Testis (tissue), 3 donors: ENCODE data around the gene NDRG2. TPM values are rescaled to one million over a fixed set of nuclear protein-coding genes. Genes with fewer than 3 reads are reported as not detected.

Experiments used
- DNase-seq: peaks from one replicate; pipeline ENCODE4 v3.0.0-alpha.2; 2019
- H3K27ac ChIP-seq, 2 donors: fragments of 200-600 bp; sonication (generic); one replicate each; pipeline ENCODE4 v1.5.1; 2019
- H3K27me3 ChIP-seq: fragments of 200-600 bp; sonication (generic); one replicate; pipeline ENCODE4 v1.5.1; 2019
- H3K36me3 ChIP-seq: fragments of 200-600 bp; sonication (generic); one replicate; pipeline ENCODE4 v1.5.1; 2017; ENCODE audit warnings: low read depth; ENCODE audit errors: missing control alignments
- H3K4me1 ChIP-seq: fragments of 200-600 bp; sonication (generic); one replicate; pipeline ENCODE4 v1.5.1; 2019
- H3K4me3 ChIP-seq, 2 donors: fragments of 200-600 bp; sonication (generic); one replicate each; pipeline ENCODE4 v1.5.1; 2017 to 2019
- H3K9me3 ChIP-seq: fragments of 200-600 bp; sonication (generic); one replicate; pipeline ENCODE4 v1.5.1; 2017
- POLR2A ChIP-seq: fragments of 450-650 bp; IDR thresholded peaks from one replicate; pipeline ENCODE4 v1.6.1; 2017; ENCODE audit warnings: antibody characterized with exemption, mild to moderate bottlenecking, moderate library complexity
- WGBS, 2 donors: methylation state at CpG; one replicate each; pipeline ENCODE4 v1.1.5; 2018; 5-methylcytosine and 5-hydroxymethylcytosine counted together
- intact Hi-C: fragments of 100-400 bp; cut with DNase I; formaldehyde crosslinking; loops from one replicate; pipeline ENCODE4 v1.15.1; 2023; ENCODE audit warnings: low total_unique reads
- polyA plus RNA-seq: library from polyadenylated mRNA; stranded (reverse); fragments of 350-450 nt; fragmentation: Illumina TruSeq; extraction: RNeasy Lipid Tissue Mini Kit (QIAGEN cat#74804); gene quantifications from one replicate; pipeline ENCODE4 v1.2.3, GENCODE V29; 2014; ENCODE audit warnings: low read depth, low replicate concordance; ENCODE audit not compliant: insufficient read depth
- total RNA-seq, 2 donors: library from RNA; depleted of rRNA; stranded (reverse); fragments of >200 nt; gene quantifications; one replicate each; pipeline ENCODE4 v1.2.3, GENCODE V29; 2016
- TF ChIP-seq, protein P1 (sequence below), 3 experiments: fragments of 450-650 bp in 2 of 3; fragments of 200-600 bp in 1 of 3; sonication (generic) in 1 of 3; IDR thresholded peaks; one replicate each; pipeline ENCODE4 v1.5.1; 2016 to 2019; ENCODE audit warnings: antibody characterized with exemption in 3 of 3, mild to moderate bottlenecking in 2 of 3, moderate library complexity in 1 of 3

Gene NDRG2
- total and polyA plus RNA-seq, 3 donors from 2014 or later = 85.6 to 106 (median 98.4) TPM

DNA sequence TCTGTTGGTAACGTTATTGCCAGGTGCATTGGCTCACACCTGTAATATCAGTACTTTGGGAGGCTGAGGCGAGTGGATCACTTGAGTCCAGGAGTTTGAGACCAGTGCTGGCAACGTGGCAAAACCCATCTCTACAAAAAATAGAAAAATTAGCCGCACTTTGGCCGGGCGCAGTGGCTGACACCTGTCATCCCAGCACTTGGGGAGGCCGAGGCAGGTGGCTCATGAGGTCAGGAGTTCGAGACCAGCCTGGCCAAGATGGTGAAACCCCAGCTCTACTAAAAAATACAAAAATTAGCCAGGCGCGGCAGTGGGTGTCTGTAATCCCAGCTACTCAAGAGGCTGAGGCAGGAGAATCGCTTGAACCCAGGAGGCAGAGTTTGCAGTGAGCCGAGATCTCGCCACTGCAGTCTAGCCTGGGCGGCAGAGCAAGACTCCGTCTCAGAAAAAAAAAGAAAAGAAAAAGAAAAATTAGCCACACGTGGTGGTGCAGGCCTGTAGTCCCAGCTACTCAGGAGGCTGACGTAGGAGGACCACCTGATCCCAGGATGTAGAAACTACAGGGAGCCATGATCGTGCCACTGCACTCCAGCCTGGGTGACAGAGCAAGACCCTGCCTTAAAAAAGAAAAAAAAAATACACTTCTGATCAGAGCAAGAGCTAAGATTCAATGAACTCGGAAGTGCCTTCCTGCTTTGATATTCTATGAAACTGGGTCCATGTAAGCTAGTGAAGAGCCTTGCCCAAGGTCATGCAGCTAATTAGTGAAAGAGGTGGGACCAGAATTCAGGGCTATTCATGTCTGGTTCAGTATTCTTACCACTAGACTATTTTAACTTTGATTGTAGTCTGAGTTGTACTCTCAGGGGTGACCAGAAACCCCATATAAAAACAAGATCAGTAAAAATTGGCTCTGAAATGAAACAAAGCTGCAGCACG, 28.6 kb upstream of the NDRG2 start:
- Histone ChIP-seq H3K27ac (no peak overlapping the region), H3K4me3 (no peak overlapping the region), H3K36me3 (no peaks in the 10 kb centered on the region), H3K4me1 (peaks cover 10% of the 10 kb centered on the region), H3K27me3 (no peaks in the 10 kb centered on the region), H3K9me3 (no peaks in the 10 kb centered on the region)
- WGBS, 2 donors = 80 to 86% methylated on average over 15 to 20 of the region's 20 CpGs
- intact Hi-C loops = no loop called here
- TF ChIP-seq, protein P1, sequence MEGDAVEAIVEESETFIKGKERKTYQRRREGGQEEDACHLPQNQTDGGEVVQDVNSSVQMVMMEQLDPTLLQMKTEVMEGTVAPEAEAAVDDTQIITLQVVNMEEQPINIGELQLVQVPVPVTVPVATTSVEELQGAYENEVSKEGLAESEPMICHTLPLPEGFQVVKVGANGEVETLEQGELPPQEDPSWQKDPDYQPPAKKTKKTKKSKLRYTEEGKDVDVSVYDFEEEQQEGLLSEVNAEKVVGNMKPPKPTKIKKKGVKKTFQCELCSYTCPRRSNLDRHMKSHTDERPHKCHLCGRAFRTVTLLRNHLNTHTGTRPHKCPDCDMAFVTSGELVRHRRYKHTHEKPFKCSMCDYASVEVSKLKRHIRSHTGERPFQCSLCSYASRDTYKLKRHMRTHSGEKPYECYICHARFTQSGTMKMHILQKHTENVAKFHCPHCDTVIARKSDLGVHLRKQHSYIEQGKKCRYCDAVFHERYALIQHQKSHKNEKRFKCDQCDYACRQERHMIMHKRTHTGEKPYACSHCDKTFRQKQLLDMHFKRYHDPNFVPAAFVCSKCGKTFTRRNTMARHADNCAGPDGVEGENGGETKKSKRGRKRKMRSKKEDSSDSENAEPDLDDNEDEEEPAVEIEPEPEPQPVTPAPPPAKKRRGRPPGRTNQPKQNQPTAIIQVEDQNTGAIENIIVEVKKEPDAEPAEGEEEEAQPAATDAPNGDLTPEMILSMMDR (IDR thresholded peaks at IDR 0.05) = no peak
- TF ChIP-seq POLR2A = no peak
- no peak for DNase-seq

DNA sequence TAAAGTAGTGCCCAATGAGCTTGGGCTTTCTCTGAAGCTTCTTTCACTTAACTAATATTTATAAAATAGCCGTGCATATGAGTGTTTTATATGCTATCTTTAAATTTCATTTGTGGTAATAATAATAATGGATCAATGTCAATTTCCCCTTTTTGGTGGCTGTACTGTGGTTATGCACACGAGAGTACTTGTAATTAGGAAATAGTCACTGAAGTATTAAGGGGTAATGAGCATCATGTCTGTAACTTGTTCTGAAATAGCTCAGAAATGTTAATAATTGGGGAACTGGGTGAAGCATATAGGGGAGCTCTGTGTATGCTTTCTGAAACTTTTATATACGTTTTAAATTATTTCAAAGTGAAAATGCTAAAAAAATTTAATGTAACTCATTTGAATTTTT, 25.7 kb upstream of the NDRG2 start:
- intact Hi-C loops = no loop called here
- Histone ChIP-seq H3K27ac (no peak overlapping the region), H3K4me1 (peaks cover 13% of the 10 kb centered on the region), H3K9me3 (no peaks in the 10 kb centered on the region), H3K36me3 (no peaks in the 10 kb centered on the region), H3K4me3 (no peak overlapping the region), H3K27me3 (no peaks in the 10 kb centered on the region)
- no peak for DNase-seq
- TF ChIP-seq, protein P1 (IDR thresholded peaks at IDR 0.05) = no peak
- no peak for TF ChIP-seq POLR2A
- WGBS, 2 donors = 89% methylated on average over 3 of the region's 3 CpGs

DNA sequence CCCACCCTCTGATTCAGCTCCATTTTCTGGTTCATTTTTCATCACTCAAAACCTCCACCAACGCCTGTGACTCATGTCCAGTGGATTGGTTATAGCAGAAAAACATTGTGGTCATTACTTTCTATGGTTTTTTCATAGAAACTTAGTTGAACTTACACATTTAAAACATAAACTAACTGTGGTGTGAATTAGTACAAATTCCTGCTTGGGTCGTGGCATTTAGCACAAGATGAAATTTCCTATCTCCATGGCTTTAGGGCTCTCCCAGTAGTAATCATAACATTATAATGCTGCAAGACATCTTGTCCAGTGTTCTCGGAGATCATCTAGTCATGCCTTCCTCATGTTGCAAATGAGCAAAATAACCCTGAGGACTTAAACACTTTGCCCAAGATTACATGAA, 24.4 kb upstream of the NDRG2 start:
- intact Hi-C loops = no loop called here
- peaks cover 13% of the 10 kb centered on the region for H3K4me1 ChIP-seq
- WGBS, 2 donors = 46 to 57% methylated on average over 3 of the region's 3 CpGs
- H3K27ac ChIP-seq = no peak overlapping the region
- H3K36me3 ChIP-seq = no peaks in the 10 kb centered on the region
- no peaks in the 10 kb centered on the region for H3K27me3 ChIP-seq
- TF ChIP-seq POLR2A = no peak
- TF ChIP-seq, protein P1 (IDR thresholded peaks at IDR 0.05) = no peak
- no peaks in the 10 kb centered on the region for H3K9me3 ChIP-seq
- no peak for DNase-seq
- H3K4me3 ChIP-seq = no peak overlapping the region

DNA sequence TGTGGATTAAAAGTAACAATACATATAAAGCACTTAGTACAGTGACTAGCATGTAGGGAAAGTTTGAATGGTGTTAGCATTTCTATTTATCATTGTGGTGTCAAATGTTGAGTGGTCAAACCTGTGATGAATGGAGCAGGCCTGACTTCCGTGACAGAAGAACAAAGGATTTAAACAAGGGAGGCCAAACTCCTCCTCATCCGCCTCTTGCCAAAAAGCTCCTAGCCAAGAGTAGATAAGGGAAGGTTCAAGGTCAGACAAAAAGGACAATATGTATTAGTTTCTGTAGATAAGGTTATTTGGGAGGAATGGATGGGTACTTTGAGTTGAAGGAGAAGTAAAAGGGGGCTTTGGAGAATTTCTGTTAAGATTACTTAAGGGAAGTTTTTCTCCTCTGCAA, 23.8 kb upstream of the NDRG2 start:
- peak; percentile 71 for DNase-seq
- TF ChIP-seq, protein P1 (IDR thresholded peaks at IDR 0.05) = no peak
- TF ChIP-seq POLR2A = no peak
- Histone ChIP-seq H3K36me3 (no peaks in the 10 kb centered on the region), H3K4me3 (no peak overlapping the region), H3K27ac (no peak overlapping the region), H3K4me1 (peaks cover 13% of the 10 kb centered on the region), H3K27me3 (no peaks in the 10 kb centered on the region), H3K9me3 (no peaks in the 10 kb centered on the region)
- 47 to 49% methylated on average over 2 of the region's 2 CpGs for WGBS, 2 donors
- intact Hi-C loops = no loop called here

DNA sequence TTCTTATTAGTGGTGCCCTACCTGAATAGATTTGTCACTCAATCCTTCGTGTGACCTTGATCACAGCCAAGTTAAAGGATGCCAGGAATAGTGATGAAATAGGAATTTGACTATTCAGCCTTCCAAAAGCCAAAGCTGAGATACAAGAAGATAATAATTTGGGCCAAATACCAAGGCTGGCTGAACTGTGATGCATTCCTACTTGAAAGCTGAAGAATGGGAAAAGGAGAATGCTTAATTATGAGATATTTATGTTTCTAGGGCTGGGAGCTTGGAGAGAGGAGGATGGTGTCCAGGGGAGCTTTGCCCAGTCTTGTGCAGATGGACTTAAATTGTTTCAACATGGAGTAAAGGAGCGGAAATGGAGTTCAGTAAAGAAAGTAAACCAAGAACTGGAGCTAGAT, 22.5 kb upstream of the NDRG2 start:
- Histone ChIP-seq H3K27ac (no peak overlapping the region), H3K4me3 (no peak overlapping the region), H3K9me3 (no peaks in the 10 kb centered on the region), H3K4me1 (peaks cover 13% of the 10 kb centered on the region), H3K27me3 (no peaks in the 10 kb centered on the region), H3K36me3 (no peaks in the 10 kb centered on the region)
- DNase-seq = no peak
- intact Hi-C loops = no loop called here
- TF ChIP-seq POLR2A = no peak
- TF ChIP-seq, protein P1 (IDR thresholded peaks at IDR 0.05) = no peak
- WGBS, 2 donors = 87 to 89% methylated on average over 2 of the region's 2 CpGs
